GM19455 (cell line): ENCODE measurements around the gene NAV2.
A peak's percentile ranks its signal among the peaks of the same experiment; 100 is the strongest.

Experiments used
- ATAC-seq: cut with Tn5 transposase; IDR thresholded peaks from one replicate; pipeline ENCODE4 v1.9.1; 2021; ENCODE audit not compliant: unreplicated experiment

NAV2 gene

DNA sequence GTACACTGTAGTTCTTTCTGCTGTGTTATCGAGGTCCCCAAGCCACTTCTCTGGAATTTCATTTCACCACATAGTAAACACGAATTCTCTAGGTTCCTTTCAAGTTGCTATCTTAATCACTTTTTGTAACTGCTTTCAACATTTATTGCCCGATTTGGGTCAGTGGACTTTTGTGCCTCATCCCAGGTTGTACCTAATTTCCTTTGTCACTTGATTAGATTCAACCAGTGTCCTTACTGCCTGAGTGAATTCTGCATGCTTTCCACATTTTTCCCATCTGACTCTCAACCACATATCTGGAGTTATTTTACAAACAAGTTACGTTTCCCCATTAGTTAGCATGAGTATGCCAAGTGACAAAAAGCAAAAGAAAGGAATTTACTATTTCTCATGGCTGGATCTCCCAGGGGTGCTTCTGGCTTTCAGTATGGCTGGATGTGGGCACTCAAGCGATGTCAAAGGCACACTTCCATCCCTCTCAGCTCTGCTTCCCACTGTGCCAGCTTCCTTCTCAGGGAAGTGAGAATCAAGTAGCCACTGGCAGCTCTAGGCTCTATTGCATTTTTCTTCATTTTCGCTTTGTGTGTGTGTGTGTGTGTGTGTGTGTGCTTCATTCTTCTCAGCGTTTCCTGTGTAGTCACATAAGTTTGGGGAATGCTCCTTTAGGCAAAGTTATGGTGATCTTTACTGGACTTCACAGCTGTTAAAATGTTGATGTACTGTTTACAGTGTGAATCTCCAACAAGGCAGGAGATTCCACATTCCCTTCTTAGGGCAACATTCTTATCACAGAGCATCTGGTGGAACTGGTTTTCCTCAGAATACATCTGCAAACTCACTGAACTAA lies 318.7 kb downstream of the NAV2 start:
- ATAC-seq = no peak

DNA sequence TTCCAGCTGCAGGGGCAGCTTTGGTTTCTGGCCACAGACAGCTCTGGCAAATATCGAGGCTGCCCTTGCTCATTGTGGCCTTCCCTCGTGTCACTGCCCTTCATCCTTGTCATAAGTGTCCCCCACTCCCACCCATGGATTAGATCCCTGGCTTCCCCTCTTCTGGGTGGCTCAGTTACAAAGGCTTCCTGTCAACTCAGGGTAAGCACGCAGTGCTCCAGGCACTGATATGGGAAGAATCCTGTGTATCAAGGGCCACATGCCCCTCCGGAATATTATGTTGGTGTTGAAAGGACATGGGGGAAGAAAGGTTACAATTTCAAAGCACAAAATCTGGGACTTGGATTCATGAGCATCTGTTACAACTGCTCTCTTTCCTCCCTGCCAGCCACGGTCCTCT lies 319.5 kb downstream of the NAV2 start:
- ATAC-seq = no peak

DNA sequence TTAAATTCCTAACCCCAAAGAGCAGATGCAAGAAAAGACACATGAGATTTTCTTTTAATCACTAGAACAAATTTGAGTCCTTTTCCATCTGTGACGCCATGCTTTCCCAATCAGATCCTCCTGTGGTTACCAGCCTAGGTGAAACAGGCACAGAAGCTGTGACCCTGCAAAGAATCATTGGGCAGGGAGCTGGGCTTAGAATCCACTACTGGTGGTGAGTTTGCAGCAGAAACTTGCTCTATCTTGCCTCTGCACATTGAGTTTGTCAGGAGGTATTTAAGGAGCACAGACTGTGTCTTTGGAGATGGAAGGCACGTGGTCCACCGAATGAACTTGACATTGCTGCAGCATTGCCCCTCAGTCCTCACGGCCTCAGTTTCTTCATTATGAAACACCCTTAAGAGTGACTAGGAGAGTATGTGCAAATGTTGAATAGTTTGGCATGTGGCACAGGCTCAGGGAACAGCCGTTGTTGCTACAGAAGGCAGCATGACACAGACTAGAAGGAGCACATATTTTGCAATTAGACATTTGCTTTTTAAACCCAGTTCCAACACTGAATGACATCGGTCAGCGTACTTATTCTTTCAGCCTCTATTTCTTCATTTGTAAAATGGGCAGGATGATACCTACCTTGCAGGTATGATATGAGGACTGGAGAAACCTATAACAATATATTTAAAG lies 320.1 kb downstream of the NAV2 start:
- no peak for ATAC-seq

DNA sequence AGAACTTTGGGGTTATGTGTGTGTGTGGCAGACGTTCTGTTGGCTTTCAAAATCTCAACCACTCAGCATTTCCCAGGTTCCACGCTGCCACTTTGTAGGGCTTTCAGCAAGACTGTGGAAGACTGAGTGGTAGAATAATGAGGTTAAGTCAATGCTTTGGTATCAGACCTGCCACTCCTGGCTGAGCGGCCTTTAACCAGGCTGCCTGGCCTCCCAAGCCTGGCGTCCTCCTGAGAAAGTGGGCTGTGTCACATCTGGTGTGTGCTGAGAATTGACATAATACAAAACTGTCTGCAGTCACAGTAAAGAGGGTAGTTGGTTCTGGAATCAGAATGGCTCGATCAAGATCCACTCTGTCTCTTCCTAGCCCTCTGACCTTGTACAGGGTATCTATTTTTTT lies 321.2 kb downstream of the NAV2 start:
- no peak for ATAC-seq

DNA sequence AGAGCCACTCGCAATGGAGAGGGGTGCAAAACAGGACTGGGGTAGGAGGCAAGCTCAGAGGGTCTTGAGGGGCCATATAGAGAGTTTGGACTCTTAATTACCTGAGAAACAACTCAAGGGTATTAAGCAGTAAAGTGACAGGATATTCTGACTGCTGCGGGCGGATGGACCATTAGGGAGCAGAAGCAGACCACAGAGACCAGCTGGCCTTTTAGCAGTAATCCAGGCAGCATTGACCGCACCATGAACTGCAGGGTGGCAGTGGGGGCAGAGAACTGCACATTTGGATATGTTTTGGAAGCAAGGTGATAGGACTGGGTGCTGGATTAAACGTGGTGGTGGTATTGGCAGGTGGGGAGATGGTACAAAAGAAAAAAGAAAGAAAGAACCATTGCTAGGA lies 322.3 kb downstream of the NAV2 start:
- no peak for ATAC-seq

DNA sequence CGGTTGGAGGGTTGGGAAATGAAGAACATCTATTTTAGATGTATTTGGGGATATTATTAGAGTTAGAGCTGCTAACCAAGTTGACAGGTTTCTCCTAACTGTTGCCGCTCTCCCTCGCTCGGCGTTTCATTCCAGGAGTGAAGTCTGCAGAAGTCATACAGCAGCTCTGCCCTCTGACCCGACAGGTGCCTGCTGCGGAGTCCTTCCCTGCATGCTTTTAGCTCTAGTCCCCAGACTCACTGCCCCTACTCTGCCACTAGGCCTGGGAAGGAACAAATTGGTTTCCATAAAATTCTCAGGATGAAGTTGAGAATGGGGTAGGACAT lies 322.7 kb downstream of the NAV2 start:
- ATAC-seq = no peak

DNA sequence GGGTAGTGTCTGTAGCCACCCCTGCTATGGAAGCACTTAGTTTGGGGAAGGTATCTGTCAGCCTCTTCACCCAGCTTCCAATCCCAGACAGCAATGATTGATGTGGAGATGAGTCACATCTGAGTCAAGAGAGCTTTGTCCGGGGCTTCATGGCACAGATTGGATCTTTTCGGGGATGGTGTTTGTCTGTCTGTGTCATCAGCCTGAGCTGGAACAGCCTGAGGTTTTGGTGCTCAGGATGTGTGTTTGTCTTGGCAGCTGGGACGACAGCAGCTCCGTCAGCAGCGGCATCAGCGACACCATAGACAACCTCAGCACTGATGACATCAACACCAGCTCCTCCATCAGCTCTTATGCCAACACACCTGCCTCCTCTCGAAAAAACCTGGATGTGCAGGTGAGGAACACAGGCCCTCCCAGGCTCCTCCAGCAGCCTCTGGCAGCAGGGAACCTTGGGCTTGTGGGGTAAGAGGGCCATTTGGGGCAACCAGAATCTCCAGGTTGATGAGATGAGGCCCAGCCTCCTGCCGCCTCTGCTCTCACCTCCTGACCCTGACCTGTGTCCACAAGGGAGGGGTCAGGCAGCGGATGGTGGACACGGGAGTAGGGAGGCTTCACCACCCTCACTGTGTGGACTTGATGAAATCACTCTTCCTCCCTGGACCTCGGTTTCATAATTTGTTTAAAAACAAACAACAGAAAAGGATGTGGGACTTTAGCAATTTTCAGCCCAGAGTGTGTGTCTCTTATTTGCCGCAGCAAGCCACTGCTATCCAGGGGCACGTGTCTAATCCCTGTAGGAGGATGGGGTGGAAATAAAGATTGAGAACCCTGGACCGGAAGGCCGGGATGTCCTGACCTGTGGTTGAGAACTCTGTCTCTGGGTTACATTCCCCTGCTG lies 323.3 kb downstream of the NAV2 start:
- no peak for ATAC-seq

DNA sequence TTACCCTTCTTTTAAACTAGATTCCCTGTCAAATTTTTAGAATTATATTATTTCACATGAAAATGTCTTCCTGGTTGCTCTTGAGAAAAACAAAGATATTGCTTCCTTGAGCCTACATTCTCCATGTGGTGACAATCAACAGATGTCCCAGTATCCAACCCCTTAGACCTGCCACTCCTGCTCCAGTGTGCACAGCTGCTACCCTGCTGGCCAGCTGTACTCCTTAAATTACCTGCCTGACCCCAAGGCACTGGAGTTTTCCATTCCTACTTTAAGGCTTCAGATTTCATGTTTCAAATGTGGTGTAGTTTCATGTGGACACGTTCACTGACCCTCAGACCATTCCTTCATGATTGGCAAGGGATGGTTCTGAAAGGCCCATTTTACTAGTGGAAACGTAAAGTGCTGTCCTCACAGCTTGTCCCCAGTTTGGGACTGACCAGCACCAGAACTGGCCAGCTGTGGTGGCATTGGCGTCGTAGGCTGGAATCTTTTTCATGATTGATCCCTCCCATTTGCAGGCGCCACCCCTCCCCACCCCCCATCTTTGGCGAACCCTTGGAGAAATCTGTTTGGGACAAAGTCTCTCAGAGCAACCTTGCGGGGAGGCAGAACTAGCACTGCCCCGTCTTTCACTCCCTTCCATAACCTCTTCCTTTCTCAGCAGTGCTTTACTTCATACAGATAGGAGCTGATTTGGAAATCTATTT lies 324.1 kb downstream of the NAV2 start:
- ATAC-seq = no peak

DNA sequence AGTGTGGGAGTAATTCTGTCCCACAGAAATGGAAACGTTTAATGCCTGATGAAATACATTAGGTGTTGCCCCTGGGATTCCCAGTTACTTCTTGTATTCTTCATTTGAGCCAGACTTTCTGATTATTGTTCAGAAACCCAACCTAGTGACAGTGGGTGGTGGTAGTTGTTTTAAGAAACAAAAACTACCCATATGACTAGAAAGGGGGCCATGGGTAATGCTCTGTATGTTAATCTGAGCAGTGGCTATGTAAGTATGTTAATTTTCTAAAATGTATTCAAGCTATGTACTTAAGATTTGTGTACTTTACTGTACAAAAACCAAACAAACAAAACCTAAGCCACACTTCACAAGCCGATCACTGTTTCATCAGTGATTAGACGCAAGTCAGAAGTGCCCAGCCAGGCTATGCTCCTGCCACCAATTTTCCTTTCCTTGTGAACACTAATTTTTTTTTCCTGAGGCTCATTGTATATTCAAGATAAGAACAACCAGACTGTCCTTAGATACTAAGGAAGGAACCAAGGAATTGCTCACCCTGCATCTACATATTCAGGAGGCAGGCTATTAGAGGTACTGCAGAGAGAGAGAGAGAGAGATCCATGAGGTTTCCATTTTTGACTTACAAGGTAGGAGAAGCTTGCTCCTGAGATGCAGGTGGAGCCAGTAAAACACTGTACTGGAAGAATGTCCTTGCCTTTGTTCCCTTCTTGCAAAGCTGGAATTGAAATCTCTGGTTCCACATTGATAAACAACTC lies 324.9 kb downstream of the NAV2 start:
- ATAC-seq = peak; percentile 60

DNA sequence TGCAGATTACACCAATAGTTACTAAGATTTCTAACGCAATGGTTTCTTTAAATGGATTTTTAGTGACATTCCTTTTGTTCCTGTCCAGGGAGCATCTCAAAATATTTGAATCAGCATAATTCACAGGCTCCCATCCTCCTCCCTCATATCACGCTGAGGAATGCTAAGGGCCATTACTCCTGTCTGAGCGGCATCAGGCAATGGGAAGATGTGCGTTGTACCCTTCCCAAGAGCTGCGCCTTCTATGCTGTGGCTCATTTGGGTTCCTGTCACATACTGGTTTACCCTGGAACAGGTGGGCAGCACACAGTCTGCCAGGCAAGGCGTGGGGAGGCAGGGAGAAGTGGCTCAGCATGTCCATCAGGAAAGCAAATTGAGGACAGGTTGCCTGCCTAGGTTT lies 325.8 kb downstream of the NAV2 start:
- ATAC-seq = no peak

DNA sequence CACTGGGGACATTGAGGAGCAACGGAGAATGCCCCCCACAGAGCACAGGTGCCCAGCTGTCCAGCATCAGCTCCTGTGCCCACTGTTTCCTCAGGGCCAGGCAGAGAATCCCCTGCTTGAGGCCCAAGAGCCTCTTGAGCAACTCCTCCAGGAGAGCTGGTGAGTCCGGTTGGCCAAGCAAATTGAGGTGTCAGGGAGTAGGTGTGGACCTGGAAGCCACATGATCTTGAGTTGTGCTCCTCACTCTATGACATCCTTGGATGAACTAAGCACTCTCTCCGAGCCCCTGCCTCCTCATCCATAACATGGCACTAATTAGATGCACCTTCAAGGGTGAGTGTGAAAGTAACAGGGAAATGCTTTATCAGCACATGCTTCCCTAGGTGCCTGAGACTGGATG lies 326.3 kb downstream of the NAV2 start:
- ATAC-seq = no peak

DNA sequence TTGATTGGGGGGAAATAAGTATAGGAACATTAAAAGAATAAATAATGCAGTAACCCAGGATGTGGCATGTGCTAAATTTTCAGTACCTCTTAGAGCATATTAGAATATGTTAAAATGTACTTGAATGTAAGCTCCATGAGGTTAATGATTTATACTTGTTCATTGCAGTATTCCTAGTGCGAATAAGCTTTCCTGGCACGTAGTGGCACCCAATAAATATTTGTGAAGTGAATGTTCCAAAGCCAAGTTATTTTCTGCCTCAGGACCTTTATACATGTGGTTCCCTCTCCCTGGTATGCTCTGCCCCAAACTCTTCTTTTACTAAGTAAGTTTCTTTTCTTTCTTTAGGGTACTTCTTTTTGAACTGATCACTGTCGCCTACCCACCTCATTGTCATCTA lies 328.9 kb downstream of the NAV2 start:
- ATAC-seq = no peak

DNA sequence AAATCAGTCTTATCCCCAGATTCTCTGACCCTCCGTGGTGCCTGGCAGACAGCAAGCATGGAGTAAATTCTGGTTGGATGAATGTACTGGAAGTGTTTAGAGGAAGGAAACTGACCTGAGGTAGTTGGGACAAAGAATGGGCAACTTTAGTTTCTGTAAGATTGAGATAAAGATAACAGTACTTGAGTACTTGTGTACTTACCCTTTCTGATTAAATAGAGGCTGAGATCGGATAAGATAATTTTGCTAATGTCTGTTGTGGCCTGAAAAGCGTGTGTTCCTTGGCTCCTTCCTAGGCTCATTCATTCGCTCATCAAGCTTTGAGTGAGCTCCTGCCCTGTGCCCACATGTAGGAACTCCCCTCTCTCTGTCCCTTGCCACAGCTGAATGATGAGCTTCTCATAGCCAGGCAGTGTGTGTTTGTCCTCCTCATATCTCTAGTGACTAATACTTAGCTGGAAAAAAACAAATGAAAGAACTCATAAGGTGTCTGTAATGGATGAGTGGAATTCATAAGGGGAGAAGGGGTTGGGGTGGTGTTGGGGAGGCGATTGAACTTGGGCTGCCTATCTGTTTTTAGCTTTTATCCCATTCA lies 329.5 kb downstream of the NAV2 start:
- ATAC-seq = no peak

DNA sequence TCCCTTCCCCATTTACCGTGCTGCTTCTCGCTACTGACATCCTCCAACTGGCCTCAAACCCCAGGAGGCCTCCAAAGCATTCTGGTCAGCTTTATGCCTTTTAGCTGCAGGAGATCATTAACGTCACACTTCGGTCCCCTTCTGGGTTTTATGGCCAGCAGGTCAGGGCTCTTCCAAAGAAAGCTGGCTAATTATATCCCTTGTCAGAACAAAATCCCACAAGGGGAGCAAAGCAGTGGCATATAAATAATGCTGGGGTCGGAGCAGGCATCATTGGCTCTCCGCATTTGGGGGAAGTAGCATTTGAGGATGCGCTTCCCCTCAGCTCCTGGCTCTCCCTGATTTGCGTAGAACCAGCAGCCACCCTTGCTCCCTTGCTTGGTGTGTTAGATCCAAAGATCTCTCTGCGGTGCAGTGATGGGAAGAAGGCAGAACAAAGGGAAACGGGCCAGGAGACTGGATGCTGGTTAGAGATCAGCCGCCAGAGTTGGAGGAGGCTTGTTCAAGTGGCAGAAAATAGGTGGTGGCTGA lies 330.2 kb downstream of the NAV2 start:
- no peak for ATAC-seq

DNA sequence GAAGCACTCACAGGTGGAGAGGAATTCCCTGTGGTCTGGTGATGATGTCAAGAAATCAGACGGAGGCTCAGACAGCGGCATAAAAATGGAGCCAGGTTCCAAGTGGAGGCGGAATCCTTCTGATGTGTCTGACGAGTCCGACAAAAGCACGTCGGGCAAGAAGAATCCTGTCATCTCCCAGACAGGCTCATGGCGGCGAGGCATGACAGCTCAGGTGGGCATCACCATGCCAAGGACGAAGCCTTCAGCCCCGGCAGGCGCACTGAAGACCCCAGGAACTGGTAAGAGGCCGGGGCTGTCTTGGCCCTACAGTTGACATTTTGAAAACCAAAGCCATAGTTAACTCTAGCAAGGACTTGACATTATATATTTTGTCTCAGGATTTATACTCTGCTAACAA lies 331.4 kb downstream of the NAV2 start:
- ATAC-seq = no peak

DNA sequence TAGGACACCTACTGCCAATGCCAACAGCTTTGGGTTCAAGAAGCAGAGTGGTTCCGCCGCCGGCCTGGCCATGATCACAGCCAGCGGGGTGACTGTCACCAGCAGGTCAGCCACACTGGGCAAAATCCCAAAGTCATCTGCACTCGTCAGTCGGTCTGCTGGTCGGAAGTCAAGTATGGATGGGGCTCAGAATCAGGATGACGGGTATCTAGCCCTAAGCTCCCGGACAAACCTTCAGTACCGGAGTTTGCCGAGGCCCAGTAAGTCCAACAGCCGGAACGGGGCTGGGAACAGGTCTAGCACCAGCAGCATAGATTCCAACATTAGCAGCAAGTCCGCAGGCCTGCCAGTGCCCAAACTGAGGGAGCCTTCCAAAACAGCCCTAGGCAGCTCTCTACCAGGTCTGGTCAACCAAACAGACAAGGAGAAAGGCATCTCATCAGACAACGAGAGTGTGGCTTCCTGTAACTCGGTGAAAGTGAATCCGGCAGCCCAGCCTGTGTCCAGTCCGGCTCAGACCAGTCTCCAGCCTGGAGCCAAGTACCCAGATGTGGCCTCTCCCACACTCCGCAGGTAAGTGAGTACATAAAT lies 332.6 kb downstream of the NAV2 start:
- no peak for ATAC-seq

DNA sequence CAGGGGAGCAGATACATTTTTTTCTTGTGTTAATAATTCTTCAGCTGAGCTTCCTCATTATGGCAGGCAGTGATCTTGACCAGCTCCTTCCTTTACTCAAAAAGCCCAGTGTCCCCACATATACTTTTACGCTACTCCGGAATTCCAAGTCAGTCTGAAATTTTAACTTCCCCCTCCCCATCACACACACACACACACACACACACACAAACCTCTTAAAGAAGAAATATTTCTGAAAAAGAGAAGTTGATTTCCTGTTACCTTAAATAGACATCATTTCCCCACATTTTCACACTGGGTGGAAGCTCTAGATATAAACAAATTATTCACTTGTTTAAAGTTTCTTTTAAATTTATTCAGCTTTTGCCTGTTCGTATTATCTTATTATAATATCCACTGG lies 333.8 kb downstream of the NAV2 start:
- ATAC-seq = no peak

DNA sequence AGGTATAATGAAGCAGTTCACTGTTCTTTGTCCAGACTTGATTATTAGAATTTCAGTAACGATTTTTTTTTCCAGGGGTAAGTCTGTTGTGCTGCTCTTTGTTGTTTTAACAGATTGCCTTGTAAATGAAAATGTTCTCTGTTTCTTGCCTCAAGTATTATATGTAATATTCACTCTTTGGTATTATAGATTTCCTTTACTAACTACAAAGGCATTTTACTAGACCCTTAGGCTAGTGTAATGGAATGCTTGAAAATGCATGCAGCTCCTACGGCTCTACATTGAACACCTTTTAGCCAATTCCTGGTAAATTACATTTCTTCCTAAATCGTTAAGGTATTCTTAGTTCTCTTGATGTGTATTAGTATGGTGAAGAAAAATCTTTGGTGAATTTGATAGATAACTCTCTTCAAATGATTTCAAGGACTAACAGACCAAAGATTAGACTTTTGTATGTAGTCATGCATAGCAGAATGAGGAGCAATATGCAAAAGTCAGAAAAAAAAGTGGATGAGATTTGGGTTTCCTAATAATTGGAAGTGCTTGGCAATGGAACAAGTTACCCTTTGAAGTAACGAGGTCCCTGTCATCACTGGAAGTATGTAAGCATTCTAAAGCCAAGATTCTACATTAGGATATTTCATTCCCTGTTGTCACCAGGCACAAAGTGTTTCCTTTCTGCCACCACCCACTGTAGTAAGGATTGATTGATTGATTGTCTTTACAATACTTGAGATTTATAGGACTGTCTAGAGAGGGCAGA lies 334.6 kb downstream of the NAV2 start:
- ATAC-seq = no peak

DNA sequence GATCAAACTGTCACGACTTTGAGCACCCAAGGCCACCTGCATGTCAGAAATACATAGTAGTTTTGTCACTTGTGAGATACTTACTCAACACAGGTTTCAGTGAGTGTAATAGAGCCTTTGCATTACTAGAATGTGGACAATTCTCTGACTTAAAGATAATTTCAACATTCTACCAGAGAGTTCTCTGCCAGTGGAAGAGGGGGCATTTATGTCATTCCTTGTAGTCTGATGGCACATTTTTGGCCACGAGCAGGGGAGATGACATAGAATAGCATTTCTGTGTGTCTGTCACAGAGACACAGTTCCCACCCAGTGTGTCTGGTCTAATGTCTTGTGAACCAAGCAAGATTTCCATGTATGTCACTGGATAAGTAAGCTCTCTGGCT lies 335.1 kb downstream of the NAV2 start:
- no peak for ATAC-seq
